ENCODE measurements around the gene CERS2.

Gene CERS2

GRCh38 chr1:151007853-151008243, 33.2 kb upstream of the CERS2 start:
- no peak overlapping the region for H2BK12ac ChIP-seq (ENCODE audit: low read length)
- H2BK5ac ChIP-seq (ENCODE audit: low read depth, low read length, poor library complexity), result no peak overlapping the region
- no peak overlapping the region for H4K91ac ChIP-seq (ENCODE audit: low read depth, low read length)
- no peak overlapping the region for H2AK5ac ChIP-seq (ENCODE audit: low read length)
- no peak overlapping the region for H3K27ac ChIP-seq (ENCODE audit: low read depth, low read length)
- no peaks in the 10 kb centered on the region for H3K36me3 ChIP-seq (ENCODE audit: control insufficient read depth in 1 of 2, insufficient read depth in 2 of 2, low read length in 2 of 2)
- H3K23ac ChIP-seq (ENCODE audit: low read length), result no peak overlapping the region
- no peak for DNase-seq
- peaks cover 6 to 8% of the 10 kb centered on the region in 2 experiments for H3K4me1 ChIP-seq (ENCODE audit: control insufficient read depth in 1 of 2, insufficient read depth in 2 of 2, low read length in 2 of 2)
- H4K8ac ChIP-seq (ENCODE audit: low read depth, low read length), result no peak overlapping the region
- H2AFZ ChIP-seq (ENCODE audit: insufficient read depth, low read length, poor library complexity), result no peak overlapping the region
- no peak overlapping the region for H3K14ac ChIP-seq (ENCODE audit: low read length)
- no peak overlapping the region for H3K4me3 ChIP-seq (ENCODE audit: low read depth, low read length)
- H3K4me2 ChIP-seq (ENCODE audit: low read length), result peak overlapping the region; percentile 55
- no peak overlapping the region for H3K4ac ChIP-seq (ENCODE audit: low read depth, low read length)
- H2BK120ac ChIP-seq (ENCODE audit: insufficient read depth, low read length, poor library complexity), result no peak overlapping the region
- H4K12ac ChIP-seq (ENCODE audit: low read depth, low read length), result no peak overlapping the region
- H3K9me3 ChIP-seq (ENCODE audit: insufficient read depth, low read depth, low read length), result no peaks in the 10 kb centered on the region
- no peak overlapping the region for H3K9ac ChIP-seq (ENCODE audit: low read length)
- no peak overlapping the region for H3K18ac ChIP-seq (ENCODE audit: low read length)
- WGBS (ENCODE audit: extremely low coverage, insufficient coverage, insufficient read length), result no CpG with 5 or more reads among the region's 4 CpGs
- H3K27me3 ChIP-seq (ENCODE audit: insufficient read depth, low read length), result no peaks in the 10 kb centered on the region
- H3K79me2 ChIP-seq (ENCODE audit: control insufficient read depth, insufficient read depth, low read length, poor library complexity), result peaks cover 4% of the 10 kb centered on the region
- H3K79me1 ChIP-seq (ENCODE audit: low read length), result peaks cover 5% of the 10 kb centered on the region

GRCh38 chr1:151006327-151007052, 31.9 kb upstream of the CERS2 start, which contains the start of gene MINDY1:
TSS of gene MINDY1 (minus strand) at chr1:151006902. CDS start at chr1:151002617, 4,285 bp downstream.
- peak within 1 kb of the TSS; percentile 20 for H2AK5ac ChIP-seq (ENCODE audit: low read length)
- peaks cover 4% of the 10 kb centered on the region for H3K79me2 ChIP-seq (ENCODE audit: control insufficient read depth, insufficient read depth, low read length, poor library complexity)
- no peaks in the 10 kb centered on the region for H3K36me3 ChIP-seq (ENCODE audit: control insufficient read depth in 1 of 2, insufficient read depth in 2 of 2, low read length in 2 of 2)
- H3K4me2 ChIP-seq (ENCODE audit: low read length), result peak within 1 kb of the TSS; percentile 62
- no peaks in the 10 kb centered on the region for H3K9me3 ChIP-seq (ENCODE audit: insufficient read depth, low read depth, low read length)
- H3K79me1 ChIP-seq (ENCODE audit: low read length), result peaks cover 5% of the 10 kb centered on the region
- H2BK12ac ChIP-seq (ENCODE audit: low read length), result no peak within 1 kb of the TSS
- no CpG with 5 or more reads among the region's 18 CpGs for WGBS (ENCODE audit: extremely low coverage, insufficient coverage, insufficient read length)
- H3K4ac ChIP-seq (ENCODE audit: low read depth, low read length), result peak within 1 kb of the TSS; percentile 48
- peak within 1 kb of the TSS; percentile 65 for H3K27ac ChIP-seq (ENCODE audit: low read depth, low read length)
- peak within 1 kb of the TSS; percentile 26 for H3K18ac ChIP-seq (ENCODE audit: low read length)
- H2AFZ ChIP-seq (ENCODE audit: insufficient read depth, low read length, poor library complexity), result peak within 1 kb of the TSS; percentile 81
- H3K9ac ChIP-seq (ENCODE audit: low read length), result no peak within 1 kb of the TSS
- H2BK120ac ChIP-seq (ENCODE audit: insufficient read depth, low read length, poor library complexity), result peak within 1 kb of the TSS; percentile 54
- H4K8ac ChIP-seq (ENCODE audit: low read depth, low read length), result peak within 1 kb of the TSS; percentile 89
- H3K14ac ChIP-seq (ENCODE audit: low read length), result peak within 1 kb of the TSS; percentile 54
- H4K91ac ChIP-seq (ENCODE audit: low read depth, low read length), result peak within 1 kb of the TSS; percentile 67
- peaks cover 6 to 8% of the 10 kb centered on the region in 2 experiments for H3K4me1 ChIP-seq (ENCODE audit: control insufficient read depth in 1 of 2, insufficient read depth in 2 of 2, low read length in 2 of 2)
- peak within 1 kb of the TSS; percentile 37 for H4K12ac ChIP-seq (ENCODE audit: low read depth, low read length)
- H3K27me3 ChIP-seq (ENCODE audit: insufficient read depth, low read length), result no peaks in the 10 kb centered on the region
- no peak within 1 kb of the TSS for H2BK5ac ChIP-seq (ENCODE audit: low read depth, low read length, poor library complexity)
- no peak within 1 kb of the TSS for H3K4me3 ChIP-seq (ENCODE audit: low read depth, low read length)
- peak; percentile 52 to 82 for DNase-seq
- no peak within 1 kb of the TSS for H3K23ac ChIP-seq (ENCODE audit: low read length)

- Histone ChIP-seq H4K8ac (ENCODE audit: low read depth, low read length) (no peak overlapping the region), H3K4me2 (ENCODE audit: low read length) (peak overlapping the region; percentile 62), H2AFZ (ENCODE audit: insufficient read depth, low read length, poor library complexity) (no peak overlapping the region), H4K91ac (ENCODE audit: low read depth, low read length) (peak overlapping the region; percentile 67), H3K9ac (ENCODE audit: low read length) (no peak overlapping the region), H2BK12ac (ENCODE audit: low read length) (no peak overlapping the region), H3K18ac (ENCODE audit: low read length) (no peak overlapping the region), H2AK5ac (ENCODE audit: low read length) (peak overlapping the region; percentile 20), H3K27ac (ENCODE audit: low read depth, low read length) (peak overlapping the region; percentile 65), H3K79me1 (ENCODE audit: low read length) (peaks cover 5% of the 10 kb centered on the region), H3K27me3 (ENCODE audit: insufficient read depth, low read length) (no peaks in the 10 kb centered on the region), H3K9me3 (ENCODE audit: insufficient read depth, low read depth, low read length) (no peaks in the 10 kb centered on the region), H3K4me3 (ENCODE audit: low read depth, low read length) (no peak overlapping the region), H3K4ac (ENCODE audit: low read depth, low read length) (no peak overlapping the region), H4K12ac (ENCODE audit: low read depth, low read length) (no peak overlapping the region), H3K23ac (ENCODE audit: low read length) (no peak overlapping the region), H3K36me3 (ENCODE audit: control insufficient read depth in 1 of 2, insufficient read depth in 2 of 2, low read length in 2 of 2) (no peaks in the 10 kb centered on the region), H3K4me1 (ENCODE audit: control insufficient read depth in 1 of 2, insufficient read depth in 2 of 2, low read length in 2 of 2) (peaks cover 6 to 8% of the 10 kb centered on the region in 2 experiments), H3K79me2 (ENCODE audit: control insufficient read depth, insufficient read depth, low read length, poor library complexity) (peaks cover 4% of the 10 kb centered on the region), H3K14ac (ENCODE audit: low read length) (peak overlapping the region; percentile 54), H2BK5ac (ENCODE audit: low read depth, low read length, poor library complexity) (no peak overlapping the region), H2BK120ac (ENCODE audit: insufficient read depth, low read length, poor library complexity) (no peak overlapping the region)
- DNase-seq, result no peak
- WGBS (ENCODE audit: extremely low coverage, insufficient coverage, insufficient read length), result no CpG with 5 or more reads among the region's 4 CpGs
Measured at GRCh38 chr1:151005729-151006319, 31.2 kb upstream of the CERS2 start.

GRCh38 chr1:151003180-151003579, 28.5 kb upstream of the CERS2 start:
- Histone ChIP-seq H3K4me2 (ENCODE audit: low read length) (no peak overlapping the region), H3K79me2 (ENCODE audit: control insufficient read depth, insufficient read depth, low read length, poor library complexity) (no peaks in the 10 kb centered on the region), H2AFZ (ENCODE audit: insufficient read depth, low read length, poor library complexity) (no peak overlapping the region), H3K4me3 (ENCODE audit: low read depth, low read length) (no peak overlapping the region), H3K27ac (ENCODE audit: low read depth, low read length) (no peak overlapping the region), H2BK12ac (ENCODE audit: low read length) (no peak overlapping the region), H3K36me3 (ENCODE audit: control insufficient read depth in 1 of 2, insufficient read depth in 2 of 2, low read length in 2 of 2) (no peaks in the 10 kb centered on the region), H3K9me3 (ENCODE audit: insufficient read depth, low read depth, low read length) (no peaks in the 10 kb centered on the region), H3K79me1 (ENCODE audit: low read length) (no peaks in the 10 kb centered on the region), H3K18ac (ENCODE audit: low read length) (no peak overlapping the region), H3K4me1 (ENCODE audit: control insufficient read depth in 1 of 2, insufficient read depth in 2 of 2, low read length in 2 of 2) (peaks cover 6% of the 10 kb centered on the region in 2 experiments), H3K14ac (ENCODE audit: low read length) (no peak overlapping the region), H4K8ac (ENCODE audit: low read depth, low read length) (no peak overlapping the region), H2AK5ac (ENCODE audit: low read length) (no peak overlapping the region), H3K9ac (ENCODE audit: low read length) (no peak overlapping the region), H3K23ac (ENCODE audit: low read length) (no peak overlapping the region), H3K4ac (ENCODE audit: low read depth, low read length) (no peak overlapping the region), H2BK120ac (ENCODE audit: insufficient read depth, low read length, poor library complexity) (no peak overlapping the region), H2BK5ac (ENCODE audit: low read depth, low read length, poor library complexity) (no peak overlapping the region), H4K12ac (ENCODE audit: low read depth, low read length) (no peak overlapping the region), H4K91ac (ENCODE audit: low read depth, low read length) (no peak overlapping the region), H3K27me3 (ENCODE audit: insufficient read depth, low read length) (no peaks in the 10 kb centered on the region)
- DNase-seq, result no peak
